ENCODE measurements around the gene GPRIN1. TPM values are rescaled to one million over a fixed set of nuclear protein-coding genes. Genes with fewer than 3 reads are reported as not detected.

GPRIN1 gene
- total RNA-seq, 1 experiment from 2014 or later = 16.7 TPM

DNA sequence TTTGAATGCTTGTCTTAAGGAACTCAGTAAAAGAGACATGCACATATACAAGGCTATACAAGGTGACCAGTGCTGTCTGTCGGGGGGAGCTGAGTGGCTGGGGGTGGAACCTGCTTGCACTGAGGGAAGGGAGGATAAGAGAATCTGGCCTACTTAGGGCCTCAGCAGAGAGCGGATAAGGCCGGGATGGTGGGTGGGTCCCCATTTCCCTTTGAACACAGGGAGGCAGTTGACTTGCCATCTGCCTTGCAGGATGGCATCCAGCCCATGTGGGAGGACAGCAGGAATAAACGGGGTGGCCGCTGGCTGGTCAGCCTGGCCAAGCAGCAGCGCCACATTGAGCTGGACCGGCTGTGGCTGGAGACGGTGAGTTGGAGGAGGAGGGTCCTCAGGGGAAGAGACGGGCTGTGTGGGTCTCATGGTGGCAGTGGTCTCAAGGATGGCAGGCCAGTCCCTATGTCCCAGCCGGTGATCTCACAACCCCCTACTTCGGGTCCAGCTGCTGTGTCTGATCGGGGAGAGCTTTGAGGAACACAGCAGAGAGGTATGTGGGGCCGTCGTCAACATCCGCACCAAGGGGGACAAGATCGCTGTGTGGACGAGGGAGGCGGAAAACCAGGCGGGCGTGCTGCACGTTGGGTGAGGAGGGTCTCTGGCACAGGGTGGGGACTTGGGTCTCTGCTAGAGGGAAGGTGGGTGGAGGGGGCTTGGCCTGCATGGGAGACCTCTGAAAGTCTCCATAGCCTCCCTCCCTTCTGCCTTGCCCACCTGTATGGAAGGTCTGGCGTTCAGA is 35.1 kb upstream of the GPRIN1 start:
- TF ChIP-seq EZH2 (IDR thresholded peaks at IDR 0.05; ENCODE audit: borderline replicate concordance, low read depth, low read length, poor library complexity, severe bottlenecking) = no peak
- TF ChIP-seq, protein P1, sequence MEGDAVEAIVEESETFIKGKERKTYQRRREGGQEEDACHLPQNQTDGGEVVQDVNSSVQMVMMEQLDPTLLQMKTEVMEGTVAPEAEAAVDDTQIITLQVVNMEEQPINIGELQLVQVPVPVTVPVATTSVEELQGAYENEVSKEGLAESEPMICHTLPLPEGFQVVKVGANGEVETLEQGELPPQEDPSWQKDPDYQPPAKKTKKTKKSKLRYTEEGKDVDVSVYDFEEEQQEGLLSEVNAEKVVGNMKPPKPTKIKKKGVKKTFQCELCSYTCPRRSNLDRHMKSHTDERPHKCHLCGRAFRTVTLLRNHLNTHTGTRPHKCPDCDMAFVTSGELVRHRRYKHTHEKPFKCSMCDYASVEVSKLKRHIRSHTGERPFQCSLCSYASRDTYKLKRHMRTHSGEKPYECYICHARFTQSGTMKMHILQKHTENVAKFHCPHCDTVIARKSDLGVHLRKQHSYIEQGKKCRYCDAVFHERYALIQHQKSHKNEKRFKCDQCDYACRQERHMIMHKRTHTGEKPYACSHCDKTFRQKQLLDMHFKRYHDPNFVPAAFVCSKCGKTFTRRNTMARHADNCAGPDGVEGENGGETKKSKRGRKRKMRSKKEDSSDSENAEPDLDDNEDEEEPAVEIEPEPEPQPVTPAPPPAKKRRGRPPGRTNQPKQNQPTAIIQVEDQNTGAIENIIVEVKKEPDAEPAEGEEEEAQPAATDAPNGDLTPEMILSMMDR (conservative IDR thresholded peaks at IDR 0.05; ENCODE audit: low read depth, low read length) = no peak
- Histone ChIP-seq H3K36me3 (ENCODE audit: insufficient read depth, low read length, poor library complexity, severe bottlenecking) (no peaks in the 10 kb centered on the region), H3K4me1 (ENCODE audit: insufficient read depth, low read length, poor library complexity, severe bottlenecking) (no peaks in the 10 kb centered on the region), H3K4me3 (ENCODE audit: low read depth, low read length, poor library complexity, severe bottlenecking) (no peak overlapping the region), H3K27ac (ENCODE audit: low read depth, low read length, poor library complexity, severe bottlenecking) (no peak overlapping the region), H3K27me3 (replicated peaks; ENCODE audit: insufficient read depth, low read depth, low read length, poor library complexity) (no peaks in the 10 kb centered on the region), H3K9me3 (ENCODE audit: low read depth, low read length, poor library complexity, severe bottlenecking) (no peaks in the 10 kb centered on the region)
- ChIA-PET CTCF (no interaction called here), POLR2A (ENCODE audit: low non-redundant PET) (no interaction called here)
- intact Hi-C loops (cut with micrococcal nuclease; ENCODE audit: unreplicated experiment) = no loop called here
- no peak for DNase-seq (ENCODE audit: low spot score)
- no TSS peak for BruUV-seq (replicated peaks)

- intact Hi-C loops (cut with micrococcal nuclease; ENCODE audit: unreplicated experiment) = no loop called here
- H3K9me3 ChIP-seq (ENCODE audit: low read depth, low read length, poor library complexity, severe bottlenecking) = no peaks in the 10 kb centered on the region
- no TSS peak for BruUV-seq (replicated peaks)
- H3K27ac ChIP-seq (ENCODE audit: low read depth, low read length, poor library complexity, severe bottlenecking) = no peak overlapping the region
- no peaks in the 10 kb centered on the region for H3K36me3 ChIP-seq (ENCODE audit: insufficient read depth, low read length, poor library complexity, severe bottlenecking)
- ChIA-PET POLR2A (ENCODE audit: low non-redundant PET) (no interaction called here), CTCF (no interaction called here)
- no peaks in the 10 kb centered on the region for H3K4me1 ChIP-seq (ENCODE audit: insufficient read depth, low read length, poor library complexity, severe bottlenecking)
- TF ChIP-seq, protein P1 (conservative IDR thresholded peaks at IDR 0.05; ENCODE audit: low read depth, low read length) = no peak
- no peak for TF ChIP-seq EZH2 (IDR thresholded peaks at IDR 0.05; ENCODE audit: borderline replicate concordance, low read depth, low read length, poor library complexity, severe bottlenecking)
- H3K4me3 ChIP-seq (ENCODE audit: low read depth, low read length, poor library complexity, severe bottlenecking) = no peak overlapping the region
- H3K27me3 ChIP-seq (replicated peaks; ENCODE audit: insufficient read depth, low read depth, low read length, poor library complexity) = no peaks in the 10 kb centered on the region
- no peak for DNase-seq (ENCODE audit: low spot score)
Measured at GRCh38 chr5:176644294-176644693, 34.3 kb upstream of the GPRIN1 start.

DNA sequence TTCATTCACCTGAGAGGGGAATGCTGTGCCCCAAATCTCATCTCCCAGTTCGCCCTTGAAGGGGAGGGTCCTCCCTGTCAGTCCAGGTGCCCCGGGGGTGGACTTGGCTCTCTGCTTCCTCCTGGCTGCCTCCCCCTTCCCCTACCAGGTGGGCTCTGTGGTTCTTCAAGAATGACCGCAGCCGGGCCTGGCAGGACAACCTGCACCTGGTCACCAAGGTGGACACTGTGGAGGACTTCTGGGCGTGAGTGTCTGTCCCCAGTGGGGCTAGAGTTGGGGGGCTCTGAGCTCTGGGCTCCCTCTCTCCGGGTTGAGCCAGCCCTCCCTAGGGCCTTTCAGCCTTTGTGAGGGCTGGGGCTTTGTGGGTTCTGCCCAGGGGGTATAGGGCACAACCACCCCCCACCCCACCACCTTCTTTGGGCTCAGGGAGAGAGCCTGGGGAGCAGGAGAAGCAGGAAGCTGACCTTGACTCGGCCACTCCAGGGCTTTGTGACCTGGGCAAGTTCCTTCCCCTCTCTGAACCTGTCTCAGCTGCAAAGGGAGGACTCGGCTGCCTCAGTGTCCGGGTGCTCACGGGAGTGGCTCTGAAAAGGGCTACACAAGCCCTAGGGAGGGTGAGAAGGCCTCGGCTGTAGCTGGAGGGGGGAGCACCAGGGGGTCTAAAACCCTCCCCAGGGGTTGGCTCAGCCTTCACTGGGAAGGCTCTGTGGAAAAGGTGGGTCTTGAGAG is 33.7 kb upstream of the GPRIN1 start:
- ChIA-PET POLR2A (ENCODE audit: low non-redundant PET) (no interaction called here), CTCF (no interaction called here)
- H3K27ac ChIP-seq (ENCODE audit: low read depth, low read length, poor library complexity, severe bottlenecking) = no peak overlapping the region
- H3K9me3 ChIP-seq (ENCODE audit: low read depth, low read length, poor library complexity, severe bottlenecking) = no peaks in the 10 kb centered on the region
- no peak overlapping the region for H3K4me3 ChIP-seq (ENCODE audit: low read depth, low read length, poor library complexity, severe bottlenecking)
- no peaks in the 10 kb centered on the region for H3K36me3 ChIP-seq (ENCODE audit: insufficient read depth, low read length, poor library complexity, severe bottlenecking)
- no peaks in the 10 kb centered on the region for H3K4me1 ChIP-seq (ENCODE audit: insufficient read depth, low read length, poor library complexity, severe bottlenecking)
- no peaks in the 10 kb centered on the region for H3K27me3 ChIP-seq (replicated peaks; ENCODE audit: insufficient read depth, low read depth, low read length, poor library complexity)
- TF ChIP-seq, protein P1 (conservative IDR thresholded peaks at IDR 0.05; ENCODE audit: low read depth, low read length) = no peak
- TF ChIP-seq EZH2 (IDR thresholded peaks at IDR 0.05; ENCODE audit: borderline replicate concordance, low read depth, low read length, poor library complexity, severe bottlenecking) = no peak
- DNase-seq (ENCODE audit: low spot score) = no peak
- BruUV-seq (replicated peaks) = no TSS peak
- intact Hi-C loops (cut with micrococcal nuclease; ENCODE audit: unreplicated experiment) = no loop called here

All from A673 (cell line).